K562 (cell line): ENCODE data around the gene B3GLCT. TPM values are rescaled to one million over a fixed set of nuclear protein-coding genes. Genes with fewer than 3 reads are reported as not detected.

Experiments used
- ATAC-seq: fragments of 200-7000 bp; cut with Tn5 transposase; 3 replicates; pipeline ENCODE4 v1.9.1; 2020; ENCODE audit warnings: moderate library complexity
- BruUV-seq: library from RNA; stranded (reverse); fragments of 400-500 nt; replicated peaks from 2 replicates; lab custom pipeline; 2021; lab: Mats Ljungman, UMichigan
- CTCF ChIA-PET: fragments of 300-600 bp; formaldehyde crosslinking; extraction: SDS; loops from one replicate; lab custom pipeline; 2021; ENCODE audit warnings: low intra/inter-chr PET ratio; lab: Yijun Ruan, JAX
- POLR2A ChIA-PET: fragments of 300-600, 350-650 bp; sonication (Branson Sonifier 250); formaldehyde crosslinking; extraction: SDS; loops from one replicate; lab custom pipeline; 2021; ENCODE audit warnings: antibody characterized with exemption, inconsistent platforms; lab: Yijun Ruan, JAX
- DNase-seq, 4 experiments: peaks; one replicate each; pipeline versions ENCODE4 v3.0.0 to v3.0.0-alpha.2; 2011 to 2018; ENCODE audit warnings: low spot score in 3 of 4, mixed read lengths in 3 of 4; ENCODE audit errors: extremely low read depth in 1 of 4
- FAIRE-seq: peaks from 2 replicates; lab custom pipeline; 2011; peaks lifted over from hg19 to GRCh38; lab: Jason Lieb, UNC
- H2AFZ ChIP-seq: 2 replicates; pipeline ENCODE4 v1.6.0; 2011; ENCODE audit warnings: low read depth, low read length, control low read depth, inconsistent platforms
- H3K27ac ChIP-seq: fragments of 200-600 bp; 3 replicates; pipeline ENCODE4 v1.8.0; 2011; ENCODE audit warnings: low read depth, mild to moderate bottlenecking, control low read depth, inconsistent platforms, low read length, moderate library complexity, mixed read lengths; ENCODE audit errors: extremely low read depth
- H3K27me3 ChIP-seq, 2 experiments: fragments of 300-600 bp in 1 of 2; 2 replicates in 1 of 2; 3 replicates in 1 of 2; pipeline versions ENCODE4 v1.6.0 to v1.8.0; 2011; ENCODE audit warnings: inconsistent platforms in 2 of 2, low read length in 2 of 2, mild to moderate bottlenecking in 1 of 2, mixed read lengths in 1 of 2, moderate library complexity in 1 of 2; ENCODE audit not compliant: control insufficient read depth in 2 of 2, insufficient read depth in 2 of 2
- H3K36me3 ChIP-seq: fragments of 300-600 bp; 3 replicates; pipeline ENCODE4 v1.8.0; 2011; ENCODE audit warnings: mild to moderate bottlenecking, low read length, inconsistent platforms; ENCODE audit not compliant: control insufficient read depth, insufficient read depth
- H3K4me1 ChIP-seq, 2 experiments: fragments of 200-600 bp in 1 of 2; replicated peaks in 1 of 2; 2 replicates in 1 of 2; 3 replicates in 1 of 2; pipeline versions ENCODE4 v1.5.1 to v1.8.0; 2011; ENCODE audit warnings: inconsistent platforms in 2 of 2, low read length in 2 of 2, mild to moderate bottlenecking in 1 of 2, mixed read lengths in 1 of 2, moderate library complexity in 1 of 2; ENCODE audit not compliant: control insufficient read depth in 2 of 2, insufficient read depth in 2 of 2
- H3K4me2 ChIP-seq: 2 replicates; pipeline ENCODE4 v1.6.1; 2011; ENCODE audit warnings: low read length, control low read depth, inconsistent platforms, mixed read lengths; ENCODE audit not compliant: insufficient read depth
- H3K4me3 ChIP-seq: fragments of 200-600 bp; sonication (generic), shearing (Covaris generic); 2 replicates; pipeline ENCODE4 v1.5.1; 2016; ENCODE audit warnings: control low read depth, inconsistent platforms
- H3K79me2 ChIP-seq: fragments of 200-600 bp; 3 replicates; pipeline ENCODE4 v1.8.0; 2011; ENCODE audit warnings: low read length, inconsistent platforms; ENCODE audit not compliant: control insufficient read depth, insufficient read depth
- H3K9ac ChIP-seq, 2 experiments: 2 replicates each; pipeline versions ENCODE4 v1.6.0 to v1.6.1; 2011; ENCODE audit warnings: low read depth in 2 of 2, low read length in 2 of 2, control low read depth in 1 of 2, inconsistent platforms in 1 of 2, mild to moderate bottlenecking in 1 of 2, mixed read lengths in 1 of 2; ENCODE audit not compliant: insufficient read depth in 1 of 2
- H3K9me1 ChIP-seq: one replicate; pipeline ENCODE4 v1.6.0; 2011; ENCODE audit warnings: inconsistent platforms, mild to moderate bottlenecking, low read length, moderate library complexity; ENCODE audit not compliant: control insufficient read depth, insufficient read depth
- H3K9me3 ChIP-seq: replicated peaks from 2 replicates; pipeline ENCODE4 v1.5.1; 2011; ENCODE audit warnings: low read depth, low read length, inconsistent platforms; ENCODE audit not compliant: control insufficient read depth, insufficient read depth
- H4K20me1 ChIP-seq: replicated peaks from 2 replicates; pipeline ENCODE4 v1.6.1; 2011; ENCODE audit warnings: low read length, inconsistent platforms, mixed read lengths; ENCODE audit not compliant: control insufficient read depth, insufficient read depth
- ADNP ChIP-seq: fragments of 200-800 bp; sonication (Bioruptor generic); IDR thresholded peaks from 2 replicates; pipeline ENCODE4 v1.6.1; 2016; ENCODE audit warnings: missing genetic modification characterization, missing compliant biosample characterization
- BHLHE40 ChIP-seq: IDR thresholded peaks from 2 replicates; pipeline ENCODE4 v1.6.1; 2011; ENCODE audit warnings: low read length, improper control_type of control experiment
- MBD2 ChIP-seq: sonication (generic); IDR thresholded peaks from 2 replicates; pipeline ENCODE4 v1.6.1; 2016; ENCODE audit warnings: low read depth, borderline replicate concordance
- ZNF431 ChIP-seq: sonication (generic); formaldehyde crosslinking; IDR thresholded peaks from 2 replicates; pipeline ENCODE4 v1.8.0; 2022; ENCODE audit warnings: mild to moderate bottlenecking, missing genetic modification reagents
- WGBS: fragments of 100-300 bp; shearing (Covaris generic); methylation state at CpG from one replicate; pipeline ENCODE4 v1.1.6; 2016; ENCODE audit warnings: low coverage, mixed read lengths; ENCODE audit not compliant: insufficient coverage; ENCODE audit errors: missing lambda C conversion rate; 5-methylcytosine and 5-hydroxymethylcytosine counted together
- in situ Hi-C: fragments of 300-500 bp; cut with MboI; formaldehyde crosslinking; loops from 4 replicates; pipeline ENCODE4 v1.15.0; 2018; ENCODE audit warnings: inconsistent platforms, mixed read lengths
- intact Hi-C: fragments of 100-400 bp; cut with micrococcal nuclease; formaldehyde crosslinking; loops from 2 replicates; pipeline ENCODE4 v1.14.2; 2022
- polyA plus RNA-seq, 8 experiments: library from polyadenylated mRNA; depleted of rRNA in 4 of 8; stranded (reverse) in 5 of 8; unstranded in 3 of 8; fragments of >200 nt; fragmentation: Nextera tagmentation in 2 of 8; fragmentation: Illumina TruSeq in 1 of 8; extraction: Ambion mirVana in 2 of 8; extraction: Trizol in 1 of 8; gene quantifications; 2 replicates each; pipeline versions ENCODE4 v1.2.1 to v1.2.3, GENCODE V29; 2011 to 2014; ENCODE audit warnings: inconsistent platforms in 1 of 8, missing spikeins in 1 of 8
- total RNA-seq, 7 experiments: library from RNA; depleted of rRNA in 6 of 7; stranded (reverse); fragments of >200 nt in 6 of 7; fragmentation: Illumina TruSeq in 2 of 7; extraction: Trizol in 2 of 7; gene quantifications; 2 replicates each; pipeline versions ENCODE4 v1.2.1 to v1.2.3, GENCODE V29; 2011 to 2021; ENCODE audit warnings: low replicate concordance in 1 of 7
- TF ChIP-seq, protein P1 (sequence below): fragments of 250-450 bp; sonication (Bioruptor Pico); IDR thresholded peaks from 2 replicates; pipeline ENCODE4 v1.5.0; 2021
- TF ChIP-seq, protein P2 (sequence below), 2 experiments: fragments of 450-650 bp; formaldehyde crosslinking in 1 of 2; IDR thresholded peaks; 2 replicates each; pipeline versions ENCODE4 v1.4.0 to v1.6.1; 2014 to 2020; ENCODE audit warnings: mild to moderate bottlenecking in 2 of 2, borderline replicate concordance in 1 of 2, low read depth in 1 of 2

The B3GLCT gene
- total and polyA plus RNA-seq, 9 of the 15 experiments (the other 6 are each of a cell fraction or from before 2014, with no cell fraction given), result 1.1 to 5.1 (median 2.9) TPM

DNA sequence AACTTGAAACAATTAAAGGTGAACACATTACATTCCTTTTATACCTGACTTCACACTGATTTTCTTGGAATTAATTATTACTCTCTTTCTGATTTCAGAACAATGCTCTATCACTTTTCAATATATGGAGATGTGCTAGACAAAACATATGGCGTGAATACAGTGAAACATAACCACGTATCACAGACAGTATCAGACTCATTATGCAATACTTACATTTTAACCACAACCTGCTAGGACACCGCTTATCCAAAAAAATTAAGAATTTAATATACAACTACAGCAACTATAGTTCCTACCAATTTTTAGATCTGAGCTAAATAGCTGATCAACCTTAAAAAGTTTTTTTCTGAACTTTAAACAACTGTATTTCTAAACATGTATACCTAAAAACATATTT, 47.9 kb upstream of the B3GLCT start:
- Histone ChIP-seq H3K9me1 (no peaks in the 10 kb centered on the region), H3K27me3 (no peaks in the 10 kb centered on the region), H3K9me3 (no peaks in the 10 kb centered on the region), H4K20me1 (no peaks in the 10 kb centered on the region), H3K9ac (no peak overlapping the region), H3K27ac (no peak overlapping the region), H3K4me3 (no peak overlapping the region), H3K4me2 (no peak overlapping the region), H3K4me1 (no peaks in the 10 kb centered on the region), H3K36me3 (peaks cover 93% of the 10 kb centered on the region), H3K79me2 (peaks cover 4% of the 10 kb centered on the region; the same call in 2 of the 3 replicates), H2AFZ (no peak overlapping the region)
- no TSS peak for BruUV-seq
- in situ Hi-C loops, result no loop called here
- no peak for TF ChIP-seq ZNF431 (CRISPR knock-in tag)
- TF ChIP-seq, protein P1, sequence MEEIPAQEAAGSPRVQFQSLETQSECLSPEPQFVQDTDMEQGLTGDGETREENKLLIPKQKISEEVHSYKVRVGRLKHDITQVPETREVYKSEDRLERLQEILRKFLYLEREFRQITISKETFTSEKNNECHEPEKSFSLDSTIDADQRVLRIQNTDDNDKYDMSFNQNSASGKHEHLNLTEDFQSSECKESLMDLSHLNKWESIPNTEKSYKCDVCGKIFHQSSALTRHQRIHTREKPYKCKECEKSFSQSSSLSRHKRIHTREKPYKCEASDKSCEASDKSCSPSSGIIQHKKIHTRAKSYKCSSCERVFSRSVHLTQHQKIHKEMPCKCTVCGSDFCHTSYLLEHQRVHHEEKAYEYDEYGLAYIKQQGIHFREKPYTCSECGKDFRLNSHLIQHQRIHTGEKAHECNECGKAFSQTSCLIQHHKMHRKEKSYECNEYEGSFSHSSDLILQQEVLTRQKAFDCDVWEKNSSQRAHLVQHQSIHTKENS (CRISPR knock-in tag), result no peak
- FAIRE-seq, result no peak
- ChIA-PET CTCF (no interaction called here), POLR2A (no interaction called here)
- WGBS, result 94% methylated on average over 3 of the region's 3 CpGs
- no peak for DNase-seq
- no peak for ATAC-seq
- intact Hi-C loops, result no loop called here

DNA sequence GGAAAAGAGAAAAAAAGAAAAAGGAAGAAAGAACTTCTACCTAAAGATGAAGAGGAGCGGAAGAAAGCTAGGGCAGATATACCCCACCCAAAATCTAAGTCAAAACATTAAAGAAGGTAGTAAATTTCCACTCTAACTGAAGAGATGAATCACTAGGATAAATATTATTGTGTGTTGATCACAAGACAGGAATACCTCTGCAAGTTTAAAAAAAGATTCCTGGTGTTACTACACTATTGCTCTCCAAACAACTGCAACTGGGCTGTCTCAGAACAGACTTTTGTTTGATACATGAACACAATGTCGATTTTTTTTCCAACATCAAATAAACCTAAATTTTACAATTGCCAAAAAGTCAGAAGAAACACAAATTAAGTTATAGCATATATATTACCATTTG, 44.8 kb upstream of the B3GLCT start:
- Histone ChIP-seq H3K36me3 (peaks cover 87% of the 10 kb centered on the region), H3K4me3 (no peak overlapping the region), H3K9me1 (no peaks in the 10 kb centered on the region), H3K4me2 (no peak overlapping the region), H4K20me1 (no peaks in the 10 kb centered on the region), H2AFZ (no peak overlapping the region), H3K27ac (no peak overlapping the region), H3K4me1 (no peaks in the 10 kb centered on the region), H3K9me3 (no peaks in the 10 kb centered on the region), H3K9ac (no peak overlapping the region), H3K27me3 (no peaks in the 10 kb centered on the region), H3K79me2 (peaks cover 35% of the 10 kb centered on the region)
- POLR2A ChIA-PET, result no interaction called here
- no TSS peak for BruUV-seq
- in situ Hi-C loops (no loop called here), intact Hi-C loops (no loop called here)
- CTCF ChIA-PET, result no interaction called here
- FAIRE-seq, result no peak
- 100% methylated on average over 1 of the region's 2 CpGs for WGBS
- ATAC-seq, result no peak
- DNase-seq, result no peak
- TF ChIP-seq BHLHE40 (no peak), ADNP (tag) (no peak), MBD2 (no peak)
- TF ChIP-seq, protein P2, sequence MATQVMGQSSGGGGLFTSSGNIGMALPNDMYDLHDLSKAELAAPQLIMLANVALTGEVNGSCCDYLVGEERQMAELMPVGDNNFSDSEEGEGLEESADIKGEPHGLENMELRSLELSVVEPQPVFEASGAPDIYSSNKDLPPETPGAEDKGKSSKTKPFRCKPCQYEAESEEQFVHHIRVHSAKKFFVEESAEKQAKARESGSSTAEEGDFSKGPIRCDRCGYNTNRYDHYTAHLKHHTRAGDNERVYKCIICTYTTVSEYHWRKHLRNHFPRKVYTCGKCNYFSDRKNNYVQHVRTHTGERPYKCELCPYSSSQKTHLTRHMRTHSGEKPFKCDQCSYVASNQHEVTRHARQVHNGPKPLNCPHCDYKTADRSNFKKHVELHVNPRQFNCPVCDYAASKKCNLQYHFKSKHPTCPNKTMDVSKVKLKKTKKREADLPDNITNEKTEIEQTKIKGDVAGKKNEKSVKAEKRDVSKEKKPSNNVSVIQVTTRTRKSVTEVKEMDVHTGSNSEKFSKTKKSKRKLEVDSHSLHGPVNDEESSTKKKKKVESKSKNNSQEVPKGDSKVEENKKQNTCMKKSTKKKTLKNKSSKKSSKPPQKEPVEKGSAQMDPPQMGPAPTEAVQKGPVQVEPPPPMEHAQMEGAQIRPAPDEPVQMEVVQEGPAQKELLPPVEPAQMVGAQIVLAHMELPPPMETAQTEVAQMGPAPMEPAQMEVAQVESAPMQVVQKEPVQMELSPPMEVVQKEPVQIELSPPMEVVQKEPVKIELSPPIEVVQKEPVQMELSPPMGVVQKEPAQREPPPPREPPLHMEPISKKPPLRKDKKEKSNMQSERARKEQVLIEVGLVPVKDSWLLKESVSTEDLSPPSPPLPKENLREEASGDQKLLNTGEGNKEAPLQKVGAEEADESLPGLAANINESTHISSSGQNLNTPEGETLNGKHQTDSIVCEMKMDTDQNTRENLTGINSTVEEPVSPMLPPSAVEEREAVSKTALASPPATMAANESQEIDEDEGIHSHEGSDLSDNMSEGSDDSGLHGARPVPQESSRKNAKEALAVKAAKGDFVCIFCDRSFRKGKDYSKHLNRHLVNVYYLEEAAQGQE (IDR thresholded peaks at IDR 0.05; ENCODE audit: borderline replicate concordance), result no peak
- TF ChIP-seq, protein P2 (CRISPR knock-in tag; IDR thresholded peaks at IDR 0.05; ENCODE audit: low read depth), result no peak
